Measurements from ENCODE around the gene ADARB2. TPM values are rescaled to one million over a fixed set of nuclear protein-coding genes. Genes with fewer than 3 reads are reported as not detected.

ADARB2 gene
- total and polyA plus RNA-seq, 2 experiments from 2014 or later: 2.0 to 5.0 TPM

- no peak overlapping the region for H2AFZ ChIP-seq
These were observed 8.6 kb upstream of the ADARB2 start for GRCh38 chr10:1745780-1746456.

More at GRCh38 chr10:1745780-1746456, 8.6 kb upstream of the ADARB2 start:
- H3K9me3 Mint-ChIP-seq: peaks cover 28% of the 10 kb centered on the region
- ATAC-seq (no peak), DNase-seq (ENCODE audit: low spot score) (no peak)
- Histone ChIP-seq H4K20me1 (replicated peaks; ENCODE audit: insufficient read depth) (no peaks in the 10 kb centered on the region), H3K4me2 (no peak overlapping the region), H3K27ac (ENCODE audit: low read depth) (no peak overlapping the region), H3K27me3 (ENCODE audit: insufficient read depth) (no peaks in the 10 kb centered on the region), H3K4me1 (ENCODE audit: insufficient read depth) (no peaks in the 10 kb centered on the region), H3K79me2 (replicated peaks; ENCODE audit: insufficient read depth) (no peaks in the 10 kb centered on the region), H3K9me2 (ENCODE audit: insufficient read depth) (no peaks in the 10 kb centered on the region), H3K4me3 (no peak overlapping the region), H3F3A (replicated peaks; ENCODE audit: low read depth) (no peaks in the 10 kb centered on the region), H3K36me3 (ENCODE audit: insufficient read depth) (peaks cover 8% of the 10 kb centered on the region)
- TF ChIP-seq EZH2phosphoT487 (IDR thresholded peaks at IDR 0.05; ENCODE audit: unreplicated experiment) (no peak), NANOG (IDR thresholded peaks at IDR 0.05; ENCODE audit: borderline replicate concordance) (no peak), JUNB (IDR thresholded peaks at IDR 0.05; ENCODE audit: unreplicated experiment) (no peak), ZNF462 (CRISPR knock-in tag; IDR thresholded peaks at IDR 0.05) (no peak)
- TF ChIP-seq, protein P1, sequence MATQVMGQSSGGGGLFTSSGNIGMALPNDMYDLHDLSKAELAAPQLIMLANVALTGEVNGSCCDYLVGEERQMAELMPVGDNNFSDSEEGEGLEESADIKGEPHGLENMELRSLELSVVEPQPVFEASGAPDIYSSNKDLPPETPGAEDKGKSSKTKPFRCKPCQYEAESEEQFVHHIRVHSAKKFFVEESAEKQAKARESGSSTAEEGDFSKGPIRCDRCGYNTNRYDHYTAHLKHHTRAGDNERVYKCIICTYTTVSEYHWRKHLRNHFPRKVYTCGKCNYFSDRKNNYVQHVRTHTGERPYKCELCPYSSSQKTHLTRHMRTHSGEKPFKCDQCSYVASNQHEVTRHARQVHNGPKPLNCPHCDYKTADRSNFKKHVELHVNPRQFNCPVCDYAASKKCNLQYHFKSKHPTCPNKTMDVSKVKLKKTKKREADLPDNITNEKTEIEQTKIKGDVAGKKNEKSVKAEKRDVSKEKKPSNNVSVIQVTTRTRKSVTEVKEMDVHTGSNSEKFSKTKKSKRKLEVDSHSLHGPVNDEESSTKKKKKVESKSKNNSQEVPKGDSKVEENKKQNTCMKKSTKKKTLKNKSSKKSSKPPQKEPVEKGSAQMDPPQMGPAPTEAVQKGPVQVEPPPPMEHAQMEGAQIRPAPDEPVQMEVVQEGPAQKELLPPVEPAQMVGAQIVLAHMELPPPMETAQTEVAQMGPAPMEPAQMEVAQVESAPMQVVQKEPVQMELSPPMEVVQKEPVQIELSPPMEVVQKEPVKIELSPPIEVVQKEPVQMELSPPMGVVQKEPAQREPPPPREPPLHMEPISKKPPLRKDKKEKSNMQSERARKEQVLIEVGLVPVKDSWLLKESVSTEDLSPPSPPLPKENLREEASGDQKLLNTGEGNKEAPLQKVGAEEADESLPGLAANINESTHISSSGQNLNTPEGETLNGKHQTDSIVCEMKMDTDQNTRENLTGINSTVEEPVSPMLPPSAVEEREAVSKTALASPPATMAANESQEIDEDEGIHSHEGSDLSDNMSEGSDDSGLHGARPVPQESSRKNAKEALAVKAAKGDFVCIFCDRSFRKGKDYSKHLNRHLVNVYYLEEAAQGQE (IDR thresholded peaks at IDR 0.05; ENCODE audit: unreplicated experiment): no peak
- H3K4me3 Mint-ChIP-seq: no peak overlapping the region
- peaks cover 20% of the 10 kb centered on the region for H3K36me3 Mint-ChIP-seq (ENCODE audit: low read depth)
- H3K27ac Mint-ChIP-seq: no peak overlapping the region
- H3K4me1 Mint-ChIP-seq: no peaks in the 10 kb centered on the region
- H3K27me3 Mint-ChIP-seq (ENCODE audit: insufficient read depth, low read depth, poor library complexity): peaks cover 2% of the 10 kb centered on the region
